H1 (cell line): ENCODE results near the gene ASZ1. TPM values are rescaled to one million over a fixed set of nuclear protein-coding genes. Genes with fewer than 3 reads are reported as not detected.

ENCODE experiments used
- ATF2 ChIP-seq: IDR thresholded peaks from 2 replicates; pipeline ENCODE4 v1.6.1; 2012; ENCODE audit warnings: low read length, inconsistent platforms
- ATF3 ChIP-seq: IDR thresholded peaks from 2 replicates; pipeline ENCODE4 v1.6.1; 2011; ENCODE audit warnings: low read depth, mild to moderate bottlenecking, low read length; ENCODE audit not compliant: insufficient read depth
- CBX8 ChIP-seq: fragments of 300-800, 300-1000 bp; sonication (generic); IDR thresholded peaks from 2 replicates; pipeline ENCODE4 v1.7.1; 2016; ENCODE audit warnings: low read depth, low read length, borderline replicate concordance
- PHF8 ChIP-seq: fragments of 200-600 bp; sonication (generic); conservative IDR thresholded peaks from 2 replicates; pipeline ENCODE4 v1.7.1; 2012; ENCODE audit warnings: low read depth, mild to moderate bottlenecking, inconsistent platforms, low read length, moderate library complexity
- SP1 ChIP-seq: IDR thresholded peaks from 2 replicates; pipeline ENCODE4 v1.6.1; 2011; ENCODE audit warnings: low read depth, low read length
- polyA plus RNA-seq, 7 experiments: library from polyadenylated mRNA; depleted of rRNA in 3 of 7; stranded (reverse) in 5 of 7; unstranded in 2 of 7; fragments of >200 nt in 5 of 7; fragments of 200-250 nt in 2 of 7; gene quantifications; 1 replicate in 5 of 7; 2 replicates in 1 of 7; 4 replicates in 1 of 7; pipeline versions ENCODE4 v1.2.1 to v1.2.3, GENCODE V29; 2011 to 2013; ENCODE audit warnings: missing spikeins in 2 of 7, mixed read lengths in 2 of 7
- total RNA-seq: library from RNA; stranded (reverse); fragmentation: NEBNext Ultra II Directional; extraction: Animal tissue kit (Norgen Biotek cat#: 25700); gene quantifications from 2 replicates; pipeline ENCODE4 v1.2.1, GENCODE V29; 2021

The ASZ1 gene
- total and polyA plus RNA-seq, 2 of the 8 experiments (the other 6 are each of a cell fraction or from before 2014, with no cell fraction given) = not detected

- TF ChIP-seq PHF8 (no peak), SP1 (no peak), ATF2 (no peak), CBX8 (no peak), ATF3 (no peak)
Measured at GRCh38 chr7:117476557-117477215, 49.4 kb upstream of the ASZ1 start (continued).
